H1 (cell line): ENCODE results near the gene GOLGA6C. TPM values are rescaled to one million over a fixed set of nuclear protein-coding genes. Genes with fewer than 3 reads are reported as not detected.

Experiments used
- CTCF ChIA-PET: fragments of 300-600 bp; sonication (Branson Sonifier 250); formaldehyde crosslinking; loops from one replicate; lab custom pipeline; 2021; ENCODE audit not compliant: partially characterized antibody; lab: Charles Lee
- POLR2A ChIA-PET: fragments of 300-600 bp; sonication (Branson Sonifier 250); formaldehyde crosslinking; loops from one replicate; lab custom pipeline; 2021; ENCODE audit warnings: inconsistent platforms; ENCODE audit not compliant: partially characterized antibody; lab: Charles Lee
- DNase-seq, 2 experiments: peaks; one replicate each; pipeline versions ENCODE4 v3.0.0 to v3.0.0-alpha.2; 2010 to 2022; ENCODE audit warnings: low spot score in 2 of 2, low read depth in 1 of 2, mixed read lengths in 1 of 2
- FAIRE-seq: peaks from 2 replicates; lab custom pipeline; 2011; peaks lifted over from hg19 to GRCh38; lab: Jason Lieb, UNC
- H2AFZ ChIP-seq: 2 replicates; pipeline ENCODE4 v1.8.1; 2012; ENCODE audit warnings: low read length, inconsistent platforms
- H2AK5ac ChIP-seq: 2 replicates; pipeline ENCODE4 v1.6.1; 2013; ENCODE audit warnings: low read depth, low read length
- H2BK120ac ChIP-seq: replicated peaks from 2 replicates; pipeline ENCODE3; 2013; ENCODE audit warnings: low read depth, low read length, inconsistent platforms
- H2BK12ac ChIP-seq: 2 replicates; pipeline ENCODE4 v1.6.1; 2013; ENCODE audit warnings: low read depth, low read length
- H2BK15ac ChIP-seq: 2 replicates; pipeline ENCODE4 v1.6.1; 2013; ENCODE audit warnings: low read length
- H2BK20ac ChIP-seq: 2 replicates; pipeline ENCODE4 v1.6.1; 2013; ENCODE audit warnings: low read length
- H2BK5ac ChIP-seq: 2 replicates; pipeline ENCODE4 v1.6.1; 2013; ENCODE audit warnings: low read depth, low read length
- H3K14ac ChIP-seq: 2 replicates; pipeline ENCODE4 v1.6.1; 2013; ENCODE audit warnings: inconsistent platforms; ENCODE audit not compliant: insufficient read length
- H3K18ac ChIP-seq: 2 replicates; pipeline ENCODE4 v1.6.1; 2013; ENCODE audit warnings: low read length; ENCODE audit errors: extremely low read depth
- H3K23ac ChIP-seq: 2 replicates; pipeline ENCODE4 v1.6.1; 2013; ENCODE audit warnings: inconsistent platforms; ENCODE audit not compliant: insufficient read length
- H3K23me2 ChIP-seq: 2 replicates; pipeline ENCODE4 v1.6.1; 2013; ENCODE audit warnings: low read depth, low read length
- H3K27ac ChIP-seq: 2 replicates; pipeline ENCODE4 v1.6.1; 2011; ENCODE audit warnings: low read depth, low read length, inconsistent platforms
- H3K27me3 ChIP-seq, 4 experiments: replicated peaks in 1 of 4; 1 replicate in 1 of 4; 2 replicates in 3 of 4; pipeline versions ENCODE4 v1.6.1 to v1.8.1; 2011 to 2013; ENCODE audit warnings: low read length in 3 of 4, mild to moderate bottlenecking in 3 of 4, inconsistent platforms in 2 of 4, mixed read lengths in 2 of 4, moderate library complexity in 1 of 4; ENCODE audit not compliant: control insufficient read depth in 3 of 4, insufficient read depth in 3 of 4; ENCODE audit errors: extremely low read depth in 1 of 4
- H3K36me3 ChIP-seq, 4 experiments: 2 replicates each; pipeline versions ENCODE4 v1.6.1 to v1.8.1; 2011 to 2013; ENCODE audit warnings: mild to moderate bottlenecking in 4 of 4, low read length in 3 of 4, moderate library complexity in 2 of 4, control low read depth in 1 of 4, inconsistent platforms in 1 of 4; ENCODE audit not compliant: insufficient read depth in 4 of 4, control insufficient read depth in 2 of 4
- H3K4ac ChIP-seq: replicated peaks from 2 replicates; pipeline ENCODE3; 2013; ENCODE audit warnings: low read length, low read depth, mixed read lengths, inconsistent platforms; ENCODE audit not compliant: insufficient read length
- H3K4me1 ChIP-seq, 4 experiments: replicated peaks in 1 of 4; 1 replicate in 1 of 4; 2 replicates in 3 of 4; pipeline versions ENCODE4 v1.6.1 to v1.8.1; 2011 to 2013; ENCODE audit warnings: low read length in 3 of 4, inconsistent platforms in 2 of 4, mixed read lengths in 1 of 4; ENCODE audit not compliant: insufficient read depth in 4 of 4, control insufficient read depth in 3 of 4
- H3K4me2 ChIP-seq, 2 experiments: 2 replicates each; pipeline versions ENCODE4 v1.6.1 to v1.8.1; 2011 to 2013; ENCODE audit warnings: low read depth in 2 of 2, low read length in 2 of 2, control low read depth in 1 of 2, inconsistent platforms in 1 of 2, mild to moderate bottlenecking in 1 of 2; ENCODE audit not compliant: insufficient read depth in 1 of 2
- H3K4me3 ChIP-seq, 4 experiments: fragments of 200-600, 300-600 bp in 1 of 4; sonication (generic), shearing (Covaris generic), sonication (Bioruptor Twin) in 1 of 4; 2 replicates each; pipeline versions ENCODE4 v1.5.1 to v1.8.1; 2011 to 2016; ENCODE audit warnings: low read length in 4 of 4, low read depth in 3 of 4, control low read depth in 2 of 4, inconsistent platforms in 2 of 4, mild to moderate bottlenecking in 2 of 4, mixed read lengths in 1 of 4, moderate library complexity in 1 of 4; ENCODE audit not compliant: insufficient read depth in 2 of 4; ENCODE audit errors: extremely low read depth in 1 of 4
- H3K56ac ChIP-seq: replicated peaks from 2 replicates; pipeline ENCODE3; 2013; ENCODE audit warnings: low read depth, mild to moderate bottlenecking, mixed read lengths, low read length, inconsistent platforms; ENCODE audit not compliant: insufficient read length
- H3K79me1 ChIP-seq: 2 replicates; pipeline ENCODE4 v1.6.1; 2013; ENCODE audit warnings: low read depth, low read length, control low read depth
- H3K79me2 ChIP-seq, 2 experiments: 2 replicates each; pipeline versions ENCODE4 v1.6.1 to v1.8.1; 2012 to 2013; ENCODE audit warnings: low read length in 2 of 2, mild to moderate bottlenecking in 2 of 2, inconsistent platforms in 1 of 2; ENCODE audit not compliant: insufficient read depth in 2 of 2, control insufficient read depth in 1 of 2
- H3K9ac ChIP-seq, 4 experiments: replicated peaks in 1 of 4; 1 replicate in 1 of 4; 2 replicates in 3 of 4; pipeline versions ENCODE4 v1.6.1 to v1.8.1; 2011 to 2013; ENCODE audit warnings: low read depth in 3 of 4, low read length in 3 of 4, control low read depth in 2 of 4, mild to moderate bottlenecking in 2 of 4, moderate library complexity in 2 of 4, inconsistent platforms in 1 of 4; ENCODE audit errors: extremely low read depth in 1 of 4
- H3K9me3 ChIP-seq, 2 experiments: 2 replicates each; pipeline versions ENCODE4 v1.6.1 to v1.8.1; 2012 to 2013; ENCODE audit warnings: mild to moderate bottlenecking in 2 of 2, moderate library complexity in 2 of 2, control low read depth in 1 of 2, inconsistent platforms in 1 of 2, low read depth in 1 of 2, low read length in 1 of 2, mixed read lengths in 1 of 2; ENCODE audit not compliant: insufficient read depth in 2 of 2
- H4K20me1 ChIP-seq, 2 experiments: replicated peaks in 1 of 2; 2 replicates each; pipeline versions ENCODE3 to v1.8.1; 2011 to 2013; ENCODE audit warnings: inconsistent platforms in 2 of 2, low read length in 2 of 2, mild to moderate bottlenecking in 1 of 2; ENCODE audit not compliant: insufficient read depth in 2 of 2, control insufficient read depth in 1 of 2
- H4K5ac ChIP-seq: 2 replicates; pipeline ENCODE4 v1.6.1; 2013; ENCODE audit warnings: low read length, low read depth, mixed read lengths, inconsistent platforms; ENCODE audit not compliant: insufficient read length
- H4K8ac ChIP-seq: 2 replicates; pipeline ENCODE4 v1.8.0; 2013; ENCODE audit warnings: mild to moderate bottlenecking, moderate library complexity, low read length, inconsistent platforms; ENCODE audit not compliant: insufficient read depth; ENCODE audit errors: extremely low read depth
- H4K91ac ChIP-seq: replicated peaks from 2 replicates; pipeline ENCODE3; 2013; ENCODE audit warnings: low read length, mixed read lengths, inconsistent platforms; ENCODE audit not compliant: insufficient read length
- BACH1 ChIP-seq: IDR thresholded peaks from 2 replicates; pipeline ENCODE4 v1.6.1; 2012; ENCODE audit warnings: low read length, improper control_type of control experiment
- CEBPB ChIP-seq: IDR thresholded peaks from 2 replicates; pipeline ENCODE4 v1.6.1; 2012; ENCODE audit warnings: low read depth, low read length
- CREB1 ChIP-seq: IDR thresholded peaks from 2 replicates; pipeline ENCODE4 v1.6.1; 2012; ENCODE audit warnings: inconsistent platforms
- EGR1 ChIP-seq: IDR thresholded peaks from 2 replicates; pipeline ENCODE4 v1.6.1; 2011; ENCODE audit warnings: low read depth, low read length, borderline replicate concordance
- KDM5A ChIP-seq: fragments of 200-600 bp; IDR thresholded peaks from 2 replicates; pipeline ENCODE4 v1.7.1; 2012; ENCODE audit warnings: mild to moderate bottlenecking, low read length, inconsistent platforms, mixed read lengths
- MAFK ChIP-seq: IDR thresholded peaks from 2 replicates; pipeline ENCODE4 v1.6.1; 2012; ENCODE audit warnings: low read depth, mild to moderate bottlenecking, improper control_type of control experiment, low read length
- NANOG ChIP-seq: IDR thresholded peaks from 2 replicates; pipeline ENCODE4 v1.6.1; 2011; ENCODE audit warnings: low read length, low read depth, mild to moderate bottlenecking, inconsistent platforms; ENCODE audit not compliant: insufficient read depth, poor library complexity, severe bottlenecking
- RBBP5 ChIP-seq: IDR thresholded peaks from 2 replicates; pipeline ENCODE4 v1.7.1; 2012; ENCODE audit warnings: low read depth, mild to moderate bottlenecking, inconsistent platforms, low read length, moderate library complexity, borderline replicate concordance
- SAP30 ChIP-seq: fragments of 300-600 bp; sonication (generic); IDR thresholded peaks from 2 replicates; pipeline ENCODE4 v1.7.1; 2012; ENCODE audit warnings: low read length, moderate library complexity, mild to moderate bottlenecking, inconsistent platforms; ENCODE audit not compliant: insufficient read depth, insufficient replicate concordance
- SIRT6 ChIP-seq: IDR thresholded peaks from one replicate; pipeline ENCODE4 v1.7.1; 2012; ENCODE audit warnings: low read length, inconsistent platforms
- SP1 ChIP-seq: IDR thresholded peaks from 2 replicates; pipeline ENCODE4 v1.6.1; 2011; ENCODE audit warnings: low read depth, low read length
- WGBS, 2 experiments: shearing (Covaris generic) in 1 of 2; methylation state at CpG; one replicate each; pipeline versions ENCODE4 v1.1.6 to v1.1.7; 2013 to 2015; ENCODE audit warnings: low lambda C conversion rate in 2 of 2, mixed read lengths in 2 of 2, inconsistent platforms in 1 of 2, low coverage in 1 of 2, missing lambda C conversion rate in 1 of 2; ENCODE audit not compliant: insufficient replicate concordance in 2 of 2, insufficient coverage in 1 of 2, insufficient read length in 1 of 2; ENCODE audit errors: extremely low coverage in 1 of 2, missing lambda C conversion rate in 1 of 2; 5-methylcytosine and 5-hydroxymethylcytosine counted together
- polyA plus RNA-seq, 7 experiments: library from polyadenylated mRNA; depleted of rRNA in 3 of 7; stranded (reverse) in 5 of 7; unstranded in 2 of 7; fragments of >200 nt in 5 of 7; fragments of 200-250 nt in 2 of 7; gene quantifications; 1 replicate in 5 of 7; 2 replicates in 1 of 7; 4 replicates in 1 of 7; pipeline versions ENCODE4 v1.2.1 to v1.2.3, GENCODE V29; 2011 to 2013; ENCODE audit warnings: missing spikeins in 2 of 7, mixed read lengths in 2 of 7
- total RNA-seq: library from RNA; stranded (reverse); fragmentation: NEBNext Ultra II Directional; extraction: Animal tissue kit (Norgen Biotek cat#: 25700); gene quantifications from 2 replicates; pipeline ENCODE4 v1.2.1, GENCODE V29; 2021
- TF ChIP-seq, protein P1 (sequence below): IDR thresholded peaks from 2 replicates; pipeline ENCODE4 v1.6.1; 2012; ENCODE audit warnings: inconsistent platforms

GOLGA6C gene
- total and polyA plus RNA-seq, 2 of the 8 experiments (the other 6 are each of a cell fraction or from before 2014, with no cell fraction given): 0.14 to 0.35 TPM

GRCh38 chr15:75230016-75230343, 28.2 kb upstream of the GOLGA6C start:
- H3K14ac ChIP-seq: no peak overlapping the region
- H2BK5ac ChIP-seq: 0 out of 2 replicates have a peak overlapping the region, but pooled peaks have one; percentile 9
- H3K56ac ChIP-seq: no peak overlapping the region
- no peaks in the 10 kb centered on the region for H4K20me1 ChIP-seq
- FAIRE-seq: no peak
- H4K8ac ChIP-seq: no peak overlapping the region
- H3K23me2 ChIP-seq: no peaks in the 10 kb centered on the region
- H3K79me1 ChIP-seq: no peaks in the 10 kb centered on the region
- no peak overlapping the region for H4K5ac ChIP-seq
- no peak overlapping the region for H3K9ac ChIP-seq
- no peaks in the 10 kb centered on the region for H3K36me3 ChIP-seq
- no peak overlapping the region for H4K91ac ChIP-seq
- no peak overlapping the region for H2BK12ac ChIP-seq
- no peak overlapping the region for H2BK120ac ChIP-seq
- WGBS, 2 experiments: 93% methylated on average over 2 of the region's 2 CpGs; no CpG with 5 or more reads in 1 of the 2 experiments
- H3K79me2 ChIP-seq: no peaks in the 10 kb centered on the region
- no peak overlapping the region; the same call in 1 of the 2 replicates for H3K18ac ChIP-seq
- H2BK15ac ChIP-seq: no peak overlapping the region
- no peak overlapping the region for H3K27ac ChIP-seq
- no peak overlapping the region for H3K23ac ChIP-seq
- H3K4me3 ChIP-seq: no peak overlapping the region
- no peak overlapping the region for H2AK5ac ChIP-seq
- H2BK20ac ChIP-seq: 0 out of 2 replicates have a peak overlapping the region, but pooled peaks have one; percentile 10
- no peak overlapping the region for H2AFZ ChIP-seq
- TF ChIP-seq KDM5A: no peak
- TF ChIP-seq SAP30: no peak
- TF ChIP-seq RBBP5: no peak
- TF ChIP-seq NANOG: no peak
- no peak for TF ChIP-seq CEBPB
- TF ChIP-seq MAFK: no peak
- no peak for TF ChIP-seq SIRT6
- no peak for TF ChIP-seq SP1
- no peak for TF ChIP-seq BACH1
- TF ChIP-seq CREB1: no peak
- TF ChIP-seq, protein P1, sequence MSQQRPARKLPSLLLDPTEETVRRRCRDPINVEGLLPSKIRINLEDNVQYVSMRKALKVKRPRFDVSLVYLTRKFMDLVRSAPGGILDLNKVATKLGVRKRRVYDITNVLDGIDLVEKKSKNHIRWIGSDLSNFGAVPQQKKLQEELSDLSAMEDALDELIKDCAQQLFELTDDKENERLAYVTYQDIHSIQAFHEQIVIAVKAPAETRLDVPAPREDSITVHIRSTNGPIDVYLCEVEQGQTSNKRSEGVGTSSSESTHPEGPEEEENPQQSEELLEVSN: no peak
- no peak for TF ChIP-seq EGR1
- no peak overlapping the region for H3K4me2 ChIP-seq
- POLR2A ChIA-PET: no interaction called here
- no peak for DNase-seq
- H3K4me1 ChIP-seq: no peaks in the 10 kb centered on the region; a peak in 2 of 7 replicates
- H3K4ac ChIP-seq: no peak overlapping the region
- no peaks in the 10 kb centered on the region for H3K9me3 ChIP-seq
- H3K27me3 ChIP-seq: no peaks in the 10 kb centered on the region; a peak in 1 of 7 replicates
- CTCF ChIA-PET: interaction anchor here (0.8 to 3.4 kb wide), 5 partner anchors 11 to 200 kb away, joined by 3 to 8 read pairs (median 4); no protein-coding TSS in a partner anchor
